Epithelial cell of esophagus (primary cell): ENCODE data around the gene MYOM1.

Source experiments
- DNase-seq: peaks from one replicate; pipeline ENCODE4 v3.0.0; 2010; ENCODE audit warnings: low read depth
- H3K4me3 ChIP-seq: 2 replicates; pipeline ENCODE4 v1.5.1; 2011; ENCODE audit warnings: mild to moderate bottlenecking, low read length, control low read depth
- TF ChIP-seq, protein P1 (sequence below): IDR thresholded peaks from 2 replicates; pipeline ENCODE4 v1.5.1; 2011; ENCODE audit warnings: low read depth, mild to moderate bottlenecking, low read length, control low read depth, inconsistent platforms; ENCODE audit not compliant: insufficient read depth; ENCODE audit errors: missing control alignments

MYOM1 gene

GRCh38 chr18:3148930-3149535, 70.7 kb downstream of the MYOM1 start:
- H3K4me3 ChIP-seq, result no peak overlapping the region
- TF ChIP-seq, protein P1, sequence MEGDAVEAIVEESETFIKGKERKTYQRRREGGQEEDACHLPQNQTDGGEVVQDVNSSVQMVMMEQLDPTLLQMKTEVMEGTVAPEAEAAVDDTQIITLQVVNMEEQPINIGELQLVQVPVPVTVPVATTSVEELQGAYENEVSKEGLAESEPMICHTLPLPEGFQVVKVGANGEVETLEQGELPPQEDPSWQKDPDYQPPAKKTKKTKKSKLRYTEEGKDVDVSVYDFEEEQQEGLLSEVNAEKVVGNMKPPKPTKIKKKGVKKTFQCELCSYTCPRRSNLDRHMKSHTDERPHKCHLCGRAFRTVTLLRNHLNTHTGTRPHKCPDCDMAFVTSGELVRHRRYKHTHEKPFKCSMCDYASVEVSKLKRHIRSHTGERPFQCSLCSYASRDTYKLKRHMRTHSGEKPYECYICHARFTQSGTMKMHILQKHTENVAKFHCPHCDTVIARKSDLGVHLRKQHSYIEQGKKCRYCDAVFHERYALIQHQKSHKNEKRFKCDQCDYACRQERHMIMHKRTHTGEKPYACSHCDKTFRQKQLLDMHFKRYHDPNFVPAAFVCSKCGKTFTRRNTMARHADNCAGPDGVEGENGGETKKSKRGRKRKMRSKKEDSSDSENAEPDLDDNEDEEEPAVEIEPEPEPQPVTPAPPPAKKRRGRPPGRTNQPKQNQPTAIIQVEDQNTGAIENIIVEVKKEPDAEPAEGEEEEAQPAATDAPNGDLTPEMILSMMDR, result no peak
- peak; percentile 66 for DNase-seq

GRCh38 chr18:3147935-3148554, 71.7 kb downstream of the MYOM1 start:
- no peak overlapping the region for H3K4me3 ChIP-seq
- DNase-seq, result no peak

GRCh38 chr18:3140986-3141639, 78.7 kb downstream of the MYOM1 start:
- no peak for DNase-seq
- TF ChIP-seq, protein P1, result no peak
- no peak overlapping the region for H3K4me3 ChIP-seq

More at GRCh38 chr18:3147935-3148554, 71.7 kb downstream of the MYOM1 start:
- TF ChIP-seq, protein P1, result no peak

- H3K4me3 ChIP-seq, result no peak overlapping the region
- no peak for DNase-seq
- TF ChIP-seq, protein P1, result no peak
Observed at GRCh38 chr18:3140342-3140741, 79.4 kb downstream of the MYOM1 start.

GRCh38 chr18:3139406-3139805, 80.4 kb downstream of the MYOM1 start:
- no peak for DNase-seq
- H3K4me3 ChIP-seq, result no peak overlapping the region
- TF ChIP-seq, protein P1, result no peak

- DNase-seq, result no peak
- TF ChIP-seq, protein P1, result no peak
- no peak overlapping the region for H3K4me3 ChIP-seq
Observed at GRCh38 chr18:3138274-3138975, 81.3 kb downstream of the MYOM1 start.
